HepG2 (cell line): ENCODE measurements around the gene RAB5B. TPM values are rescaled to one million over a fixed set of nuclear protein-coding genes. Genes with fewer than 3 reads are reported as not detected.

Experiments
- ATAC-seq: fragments of 200-7000 bp; cut with Tn5 transposase; 3 replicates; pipeline ENCODE4 v1.9.1; 2020; ENCODE audit warnings: mild to moderate bottlenecking, moderate library complexity
- BruUV-seq: library from RNA; stranded (reverse); fragments of 400-500 nt; replicated peaks from 2 replicates; lab custom pipeline; 2021; lab: Mats Ljungman, UMichigan
- CTCF ChIA-PET: fragments of 300-600 bp; formaldehyde crosslinking; extraction: SDS; loops from one replicate; lab custom pipeline; 2021; ENCODE audit warnings: low total read pairs, inconsistent platforms, low intra/inter-chr PET ratio; lab: Yijun Ruan, JAX
- POLR2A ChIA-PET: fragments of 350-600 bp; sonication (Branson Sonifier 250); formaldehyde crosslinking; loops from one replicate; lab custom pipeline; 2020; ENCODE audit warnings: antibody characterized with exemption, inconsistent platforms; lab: Yijun Ruan, JAX
- DNase-seq: peaks from one replicate; pipeline ENCODE4 v3.0.0-alpha.2; 2015; ENCODE audit warnings: low spot score
- FAIRE-seq: peaks from 3 replicates; lab custom pipeline; 2011; peaks lifted over from hg19 to GRCh38; lab: Jason Lieb, UNC
- H2AFZ ChIP-seq: one replicate; pipeline ENCODE4 v1.6.1; 2011; ENCODE audit warnings: low read length, inconsistent platforms
- H3K27ac ChIP-seq: fragments of 300-600 bp; 3 replicates; pipeline ENCODE4 v1.8.0; 2011; ENCODE audit warnings: mixed run types, mild to moderate bottlenecking, mixed read lengths, low read length, inconsistent platforms; ENCODE audit not compliant: insufficient read depth; ENCODE audit errors: extremely low read length
- H3K27me3 ChIP-seq, 2 experiments: fragments of 200-600 bp in 1 of 2; 2 replicates in 1 of 2; 3 replicates in 1 of 2; pipeline versions ENCODE4 v1.6.0 to v1.8.0; 2011; ENCODE audit warnings: low read length in 2 of 2, mild to moderate bottlenecking in 2 of 2, moderate library complexity in 2 of 2, inconsistent platforms in 1 of 2; ENCODE audit not compliant: insufficient read depth in 2 of 2, control insufficient read depth in 1 of 2
- H3K36me3 ChIP-seq, 2 experiments: fragments of 200-600 bp in 1 of 2; replicated peaks in 1 of 2; 2 replicates in 1 of 2; 3 replicates in 1 of 2; pipeline versions ENCODE4 v1.5.1 to v1.8.0; 2011; ENCODE audit warnings: low read length in 2 of 2, inconsistent platforms in 1 of 2; ENCODE audit not compliant: insufficient read depth in 2 of 2, control insufficient read depth in 1 of 2
- H3K4me1 ChIP-seq: 2 replicates; pipeline ENCODE4 v1.5.1; 2012; ENCODE audit warnings: low read length, inconsistent platforms; ENCODE audit not compliant: insufficient read depth
- H3K4me2 ChIP-seq: 2 replicates; pipeline ENCODE4 v1.6.0; 2011; ENCODE audit warnings: low read depth, low read length, inconsistent platforms
- H3K4me3 ChIP-seq, 3 experiments: fragments of 200-600 bp in 1 of 3; sonication (generic), shearing (Covaris generic) in 1 of 3; replicated peaks in 1 of 3; 2 replicates each; pipeline ENCODE4 v1.5.1; 2011 to 2016; ENCODE audit warnings: low read length in 3 of 3, inconsistent platforms in 2 of 3, low read depth in 2 of 3, mild to moderate bottlenecking in 2 of 3, control low read depth in 1 of 3, mixed read lengths in 1 of 3; ENCODE audit not compliant: insufficient read depth in 1 of 3
- H3K79me2 ChIP-seq: one replicate; pipeline ENCODE4 v1.6.1; 2011; ENCODE audit warnings: low read length, inconsistent platforms; ENCODE audit not compliant: insufficient read depth
- H3K9ac ChIP-seq: 2 replicates; pipeline ENCODE4 v1.6.0; 2011; ENCODE audit warnings: mild to moderate bottlenecking, low read depth, low read length, inconsistent platforms; ENCODE audit not compliant: insufficient read depth
- H3K9me3 ChIP-seq: 2 replicates; pipeline ENCODE4 v1.5.1; 2012; ENCODE audit warnings: mild to moderate bottlenecking, low read length
- H4K20me1 ChIP-seq: 2 replicates; pipeline ENCODE4 v1.6.0; 2011; ENCODE audit warnings: inconsistent platforms, mild to moderate bottlenecking, low read length, moderate library complexity; ENCODE audit not compliant: insufficient read depth
- FOXK1 ChIP-seq: sonication (generic); formaldehyde crosslinking; IDR thresholded peaks from 2 replicates; pipeline ENCODE4 v1.4.0; 2020; ENCODE audit warnings: low read depth, missing genetic modification reagents, borderline replicate concordance
- GABPA ChIP-seq, 2 experiments: IDR thresholded peaks; 2 replicates each; pipeline ENCODE4 v1.6.1; 2011 to 2016; ENCODE audit warnings: low read depth in 2 of 2, low read length in 1 of 2, missing biosample characterization in 1 of 2, missing genetic modification characterization in 1 of 2
- GATAD1 ChIP-seq: IDR thresholded peaks from 2 replicates; pipeline ENCODE4 v1.6.1; 2016; ENCODE audit warnings: missing genetic modification reagents, missing compliant biosample characterization
- KAT8 ChIP-seq: IDR thresholded peaks from 2 replicates; pipeline ENCODE4 v1.6.1; 2016; ENCODE audit warnings: missing genetic modification reagents, missing compliant biosample characterization
- RAD21 ChIP-seq: fragments of 450-650 bp; formaldehyde crosslinking; IDR thresholded peaks from 2 replicates; pipeline ENCODE4 v1.5.0; 2020; ENCODE audit warnings: mild to moderate bottlenecking
- ZNF850 ChIP-seq: sonication (generic); formaldehyde crosslinking; conservative IDR thresholded peaks from 2 replicates; pipeline ENCODE4 v1.9.0; 2021; ENCODE audit warnings: mild to moderate bottlenecking, missing genetic modification reagents
- ZSCAN22 ChIP-seq: sonication (generic); formaldehyde crosslinking; IDR thresholded peaks from 2 replicates; pipeline ENCODE4 v1.4.0; 2020; ENCODE audit warnings: mild to moderate bottlenecking, missing genetic modification reagents
- whole genome bisulfite sequencing: methylation state at CpG from one replicate; pipeline ENCODE4 v1.1.6; 2017; ENCODE audit warnings: low lambda C conversion rate; 5-methylcytosine and 5-hydroxymethylcytosine counted together
- in situ Hi-C: cut with HindIII; loops from 2 replicates; pipeline ENCODE4 v1.10.0; 2017; ENCODE audit warnings: low pct_unique_long_range_greater_than_20kb; ENCODE audit not compliant: extremely low pct_ligation_motif_present
- intact Hi-C: fragments of 100-400 bp; cut with micrococcal nuclease; formaldehyde crosslinking; loops from one replicate; pipeline ENCODE4 v1.10.0; 2022; ENCODE audit not compliant: unreplicated experiment
- polyA plus RNA-seq, 8 experiments: library from polyadenylated mRNA; depleted of rRNA in 3 of 8; stranded (reverse) in 7 of 8; unstranded in 1 of 8; fragments of >200 nt; fragmentation: Illumina TruSeq in 4 of 8; extraction: Trizol in 4 of 8; gene quantifications; 2 replicates each; pipeline versions ENCODE4 v1.2.1 to v1.2.3, GENCODE V29; 2011 to 2016; ENCODE audit warnings: low read depth in 4 of 8, missing spikeins in 1 of 8, mixed read lengths in 1 of 8; ENCODE audit not compliant: insufficient read depth in 1 of 8
- total RNA-seq, 5 experiments: library from RNA; depleted of rRNA; stranded (reverse); fragments of >200 nt; fragmentation: Illumina TruSeq; extraction: Trizol; gene quantifications; 2 replicates each; pipeline ENCODE4 v1.2.3, GENCODE V29; 2016; ENCODE audit warnings: low read depth in 1 of 5
- TF ChIP-seq, protein P1 (sequence below): sonication (generic); formaldehyde crosslinking; conservative IDR thresholded peaks from 2 replicates; pipeline ENCODE4 v1.4.0; 2020; ENCODE audit warnings: mild to moderate bottlenecking, missing genetic modification reagents, moderate library complexity
- TF ChIP-seq, protein P2 (sequence below): sonication (generic); formaldehyde crosslinking; IDR thresholded peaks from 2 replicates; pipeline ENCODE4 v1.5.1; 2020; ENCODE audit warnings: missing genetic modification reagents, mild to moderate bottlenecking, borderline replicate concordance
- TF ChIP-seq, protein P3 (sequence below), 2 experiments: sonication (generic) in 1 of 2; formaldehyde crosslinking in 1 of 2; IDR thresholded peaks; 2 replicates each; pipeline versions ENCODE4 v1.4.0 to v1.6.1; 2018 to 2020; ENCODE audit warnings: missing genetic modification reagents in 2 of 2, borderline replicate concordance in 1 of 2, low read depth in 1 of 2, mild to moderate bottlenecking in 1 of 2, missing biosample characterization in 1 of 2
- TF ChIP-seq, protein P4 (sequence below): sonication (generic); formaldehyde crosslinking; IDR thresholded peaks from 2 replicates; pipeline ENCODE4 v1.4.0; 2020; ENCODE audit warnings: missing genetic modification reagents, borderline replicate concordance

The RAB5B gene
- total and polyA plus RNA-seq, 2 of the 13 experiments (the other 11 are each of a cell fraction or from before 2014, with no cell fraction given), result 26.0 to 68.3 TPM

DNA sequence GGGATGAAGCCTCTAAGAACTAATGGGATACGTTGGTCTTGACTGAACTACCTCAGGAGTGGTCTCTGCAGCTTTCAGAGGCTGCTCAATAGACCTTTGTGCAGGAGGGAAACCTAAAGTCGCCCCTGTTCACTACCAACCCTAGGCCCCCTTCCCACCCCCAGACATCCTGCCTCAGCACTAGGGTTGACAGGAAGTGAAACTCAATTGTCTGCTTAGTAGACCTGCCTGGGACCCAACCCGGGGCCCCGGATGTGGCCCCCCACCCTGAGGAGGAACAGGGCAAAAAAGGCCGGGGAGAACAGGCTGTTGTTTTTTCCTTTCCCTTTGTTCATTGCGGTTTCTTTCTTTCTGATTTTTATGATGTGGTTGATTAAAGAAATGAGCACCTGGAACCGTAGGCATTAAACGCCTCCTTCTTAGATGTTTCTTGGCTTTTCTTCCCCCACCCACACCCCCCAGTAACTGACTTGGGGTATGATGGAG is 44.5 kb upstream of the RAB5B start (continued):
- no peak for TF ChIP-seq ZNF850
- TF ChIP-seq ZSCAN22, result no peak
- TF ChIP-seq, protein P1, sequence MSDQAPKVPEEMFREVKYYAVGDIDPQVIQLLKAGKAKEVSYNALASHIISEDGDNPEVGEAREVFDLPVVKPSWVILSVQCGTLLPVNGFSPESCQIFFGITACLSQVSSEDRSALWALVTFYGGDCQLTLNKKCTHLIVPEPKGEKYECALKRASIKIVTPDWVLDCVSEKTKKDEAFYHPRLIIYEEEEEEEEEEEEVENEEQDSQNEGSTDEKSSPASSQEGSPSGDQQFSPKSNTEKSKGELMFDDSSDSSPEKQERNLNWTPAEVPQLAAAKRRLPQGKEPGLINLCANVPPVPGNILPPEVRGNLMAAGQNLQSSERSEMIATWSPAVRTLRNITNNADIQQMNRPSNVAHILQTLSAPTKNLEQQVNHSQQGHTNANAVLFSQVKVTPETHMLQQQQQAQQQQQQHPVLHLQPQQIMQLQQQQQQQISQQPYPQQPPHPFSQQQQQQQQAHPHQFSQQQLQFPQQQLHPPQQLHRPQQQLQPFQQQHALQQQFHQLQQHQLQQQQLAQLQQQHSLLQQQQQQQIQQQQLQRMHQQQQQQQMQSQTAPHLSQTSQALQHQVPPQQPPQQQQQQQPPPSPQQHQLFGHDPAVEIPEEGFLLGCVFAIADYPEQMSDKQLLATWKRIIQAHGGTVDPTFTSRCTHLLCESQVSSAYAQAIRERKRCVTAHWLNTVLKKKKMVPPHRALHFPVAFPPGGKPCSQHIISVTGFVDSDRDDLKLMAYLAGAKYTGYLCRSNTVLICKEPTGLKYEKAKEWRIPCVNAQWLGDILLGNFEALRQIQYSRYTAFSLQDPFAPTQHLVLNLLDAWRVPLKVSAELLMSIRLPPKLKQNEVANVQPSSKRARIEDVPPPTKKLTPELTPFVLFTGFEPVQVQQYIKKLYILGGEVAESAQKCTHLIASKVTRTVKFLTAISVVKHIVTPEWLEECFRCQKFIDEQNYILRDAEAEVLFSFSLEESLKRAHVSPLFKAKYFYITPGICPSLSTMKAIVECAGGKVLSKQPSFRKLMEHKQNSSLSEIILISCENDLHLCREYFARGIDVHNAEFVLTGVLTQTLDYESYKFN (CRISPR knock-in tag), result 0 out of 2 replicates have a peak, but pooled peaks have one; percentile 3
- TF ChIP-seq RAD21, result no peak
- TF ChIP-seq, protein P2, sequence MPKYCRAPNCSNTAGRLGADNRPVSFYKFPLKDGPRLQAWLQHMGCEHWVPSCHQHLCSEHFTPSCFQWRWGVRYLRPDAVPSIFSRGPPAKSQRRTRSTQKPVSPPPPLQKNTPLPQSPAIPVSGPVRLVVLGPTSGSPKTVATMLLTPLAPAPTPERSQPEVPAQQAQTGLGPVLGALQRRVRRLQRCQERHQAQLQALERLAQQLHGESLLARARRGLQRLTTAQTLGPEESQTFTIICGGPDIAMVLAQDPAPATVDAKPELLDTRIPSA, result no peak

DNA sequence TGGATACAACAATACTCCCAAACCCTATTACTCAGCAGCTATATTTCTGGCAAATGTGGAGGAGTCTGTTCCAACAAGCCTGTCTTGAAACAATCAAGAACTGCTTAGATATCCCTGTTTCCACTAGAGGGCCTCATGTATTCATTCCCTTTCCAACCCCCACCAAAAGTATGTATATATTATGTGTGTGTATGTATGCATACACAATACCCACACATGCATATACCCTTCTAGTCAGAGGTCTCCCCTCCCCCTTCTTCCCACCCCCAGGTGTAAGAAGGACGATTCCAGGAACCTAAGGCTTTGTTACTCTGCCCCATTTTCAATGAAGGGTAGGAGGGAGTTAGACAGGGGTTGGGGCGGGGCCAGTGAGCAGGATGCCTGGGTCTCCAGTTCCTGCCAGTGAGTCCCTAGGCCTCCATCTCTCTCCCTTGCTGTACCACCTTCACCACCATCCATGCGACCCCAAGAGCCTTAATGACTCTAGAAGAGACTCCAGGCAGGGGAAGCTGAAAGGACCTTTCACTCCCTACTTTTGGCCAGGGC is 43.0 kb upstream of the RAB5B start, which contains the start of gene DGKA:
Gene DGKA, plus strand, starts transcription at position 392 of the 546 bp plus-strand sequence. CDS start 5,342 bp downstream, outside the sequence.
- Histone ChIP-seq H3K9me3 (no peaks in the 10 kb centered on the region), H3K79me2 (peaks cover 20% of the 10 kb centered on the region), H4K20me1 (no peaks in the 10 kb centered on the region), H2AFZ (no peak within 1 kb of the TSS), H3K27ac (peak within 1 kb of the TSS; percentile 42), H3K4me3 (peak within 1 kb of the TSS; percentile 70 to 80 (median 80)), H3K9ac (peak within 1 kb of the TSS; percentile 61), H3K4me2 (peak within 1 kb of the TSS; percentile 97), H3K36me3 (no peaks in the 10 kb centered on the region), H3K27me3 (peaks cover 0 to 11% of the 10 kb centered on the region in 2 experiments; a peak in 1 of 5 replicates), H3K4me1 (peaks cover 52% of the 10 kb centered on the region)
- ChIA-PET POLR2A (interaction anchor here (0.6 to 10.5 kb wide), 9 partner anchors 22 to 173 kb away, joined by 3 to 108 read pairs (median 4); partner anchors contain the start of genes DNAJC14, ORMDL2, PA2G4 and RAB5B), CTCF (interaction anchor here (1.5 kb wide), 1 partner anchor 9 kb away, joined by 5 read pairs; no protein-coding TSS in a partner anchor)
- FAIRE-seq, result peak; percentile 56
- no TSS peak for BruUV-seq
- intact Hi-C loops (loop anchor here (1.0 to 5.0 kb wide), 2 partner anchors 110 to 194 kb away; partner anchors contain the start of gene RPS26), in situ Hi-C loops (no loop called here)
- peak; percentile 65 for DNase-seq
- ATAC-seq, result peak; percentile 36
- WGBS, result 29% methylated on average over 3 of the region's 3 CpGs
- TF ChIP-seq, protein P3, sequence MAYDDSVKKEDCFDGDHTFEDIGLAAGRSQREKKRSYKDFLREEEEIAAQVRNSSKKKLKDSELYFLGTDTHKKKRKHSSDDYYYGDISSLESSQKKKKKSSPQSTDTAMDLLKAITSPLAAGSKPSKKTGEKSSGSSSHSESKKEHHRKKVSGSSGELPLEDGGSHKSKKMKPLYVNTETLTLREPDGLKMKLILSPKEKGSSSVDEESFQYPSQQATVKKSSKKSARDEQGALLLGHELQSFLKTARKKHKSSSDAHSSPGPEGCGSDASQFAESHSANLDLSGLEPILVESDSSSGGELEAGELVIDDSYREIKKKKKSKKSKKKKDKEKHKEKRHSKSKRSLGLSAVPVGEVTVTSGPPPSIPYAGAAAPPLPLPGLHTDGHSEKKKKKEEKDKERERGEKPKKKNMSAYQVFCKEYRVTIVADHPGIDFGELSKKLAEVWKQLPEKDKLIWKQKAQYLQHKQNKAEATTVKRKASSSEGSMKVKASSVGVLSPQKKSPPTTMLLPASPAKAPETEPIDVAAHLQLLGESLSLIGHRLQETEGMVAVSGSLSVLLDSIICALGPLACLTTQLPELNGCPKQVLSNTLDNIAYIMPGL (CRISPR knock-in tag; IDR thresholded peaks at IDR 0.05; ENCODE audit: borderline replicate concordance in 1 of 2, low read depth in 1 of 2), result peak in 1 of 2 experiments; percentile 66; a peak in 2 of 4 replicates
- TF ChIP-seq KAT8 (CRISPR knock-in tag), result 0 out of 2 replicates have a peak, but pooled peaks have one; percentile 32
- peak; percentile 17; the same call in 1 of the 2 replicates for TF ChIP-seq FOXK1
- TF ChIP-seq GABPA (IDR thresholded peaks at IDR 0.05; ENCODE audit: low read depth, low read length), result no peak
- 0 out of 2 replicates have a peak, but pooled peaks have one; percentile 22 for TF ChIP-seq GABPA (CRISPR knock-in tag; IDR thresholded peaks at IDR 0.05; ENCODE audit: low read depth)
- 0 out of 2 replicates have a peak, but pooled peaks have one; percentile 31 for TF ChIP-seq GATAD1 (CRISPR knock-in tag)
- TF ChIP-seq, protein P4, sequence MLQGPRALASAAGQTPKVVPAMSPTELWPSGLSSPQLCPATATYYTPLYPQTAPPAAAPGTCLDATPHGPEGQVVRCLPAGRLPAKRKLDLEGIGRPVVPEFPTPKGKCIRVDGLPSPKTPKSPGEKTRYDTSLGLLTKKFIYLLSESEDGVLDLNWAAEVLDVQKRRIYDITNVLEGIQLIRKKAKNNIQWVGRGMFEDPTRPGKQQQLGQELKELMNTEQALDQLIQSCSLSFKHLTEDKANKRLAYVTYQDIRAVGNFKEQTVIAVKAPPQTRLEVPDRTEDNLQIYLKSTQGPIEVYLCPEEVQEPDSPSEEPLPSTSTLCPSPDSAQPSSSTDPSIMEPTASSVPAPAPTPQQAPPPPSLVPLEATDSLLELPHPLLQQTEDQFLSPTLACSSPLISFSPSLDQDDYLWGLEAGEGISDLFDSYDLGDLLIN (CRISPR knock-in tag), result no peak
